Left renal pelvis (tissue), 4 donors: ENCODE data around the gene EIF4EBP2. TPM values are rescaled to one million over a fixed set of nuclear protein-coding genes. Genes with fewer than 3 reads are reported as not detected.
A peak's percentile ranks its signal among the peaks of the same experiment; 100 is the strongest.

Experiments used
- DNase-seq, 4 donors: peaks; one replicate each; pipeline ENCODE4 v3.0.0-alpha.2; 2013; ENCODE audit warnings: low read depth in 4 of 4, low spot score in 3 of 4
- polyA plus RNA-seq, 4 donors: library from polyadenylated mRNA; unstranded; fragments of 120-200 nt; gene quantifications; one replicate each; pipeline ENCODE4 v1.2.1, GENCODE V29; 2013; ENCODE audit not compliant: insufficient read length in 4 of 4

Gene EIF4EBP2
- polyA plus RNA-seq, 4 donors = 58.8 to 92.2 (median 79.5) TPM

GRCh38 chr10:70426823-70427222 is 22.9 kb downstream of the EIF4EBP2 start:
- no peak for DNase-seq

DNA sequence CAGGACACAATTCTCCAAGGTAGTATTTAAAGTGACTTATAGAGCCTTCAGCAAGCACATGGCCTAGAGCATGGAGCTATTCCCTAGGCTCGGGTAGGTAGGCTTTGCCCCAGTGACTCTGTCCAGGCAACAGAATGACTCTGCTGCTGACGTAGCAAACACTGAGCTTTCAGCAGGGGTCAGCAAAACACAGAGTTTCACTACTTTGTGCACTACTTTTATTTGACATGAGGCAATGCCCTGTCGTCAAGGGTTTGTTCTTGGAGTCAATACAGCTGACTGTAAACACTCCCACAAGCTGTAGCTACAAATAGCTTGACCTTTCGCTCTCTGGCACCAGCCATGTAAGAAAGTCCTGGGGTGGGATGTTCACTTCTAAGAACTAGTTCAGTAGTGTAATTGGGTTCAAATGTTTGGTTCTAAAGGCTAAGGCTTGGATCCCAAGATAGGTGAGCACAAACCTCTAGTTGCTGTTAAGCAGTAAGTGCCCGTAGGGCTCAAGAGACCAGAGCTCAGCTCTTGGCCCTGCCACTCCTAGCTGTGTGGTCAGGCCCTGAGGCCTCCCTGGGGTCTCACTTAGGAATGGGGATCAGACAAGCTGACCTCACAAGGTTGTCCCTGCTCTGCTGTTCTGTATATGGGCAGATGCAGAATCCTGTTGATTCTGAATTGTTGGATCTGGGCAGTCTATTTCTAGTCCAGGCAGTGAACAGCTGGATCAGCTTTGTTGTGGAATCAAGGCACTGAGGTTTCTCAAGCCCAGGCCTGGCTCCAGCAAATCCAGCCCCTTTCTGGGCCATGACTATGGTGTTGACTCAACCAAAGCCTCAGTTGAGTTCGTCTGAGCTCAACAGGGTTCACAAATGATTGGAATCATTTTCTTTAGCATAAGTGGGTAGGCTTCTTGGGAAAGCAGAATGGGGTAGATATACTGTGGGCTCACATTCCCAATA is 26.8 kb downstream of the EIF4EBP2 start:
- DNase-seq = peak; percentile 28 to 79 (median 46)

- no peak for DNase-seq
Observed at GRCh38 chr10:70432101-70432500, 28.2 kb downstream of the EIF4EBP2 start.

DNA sequence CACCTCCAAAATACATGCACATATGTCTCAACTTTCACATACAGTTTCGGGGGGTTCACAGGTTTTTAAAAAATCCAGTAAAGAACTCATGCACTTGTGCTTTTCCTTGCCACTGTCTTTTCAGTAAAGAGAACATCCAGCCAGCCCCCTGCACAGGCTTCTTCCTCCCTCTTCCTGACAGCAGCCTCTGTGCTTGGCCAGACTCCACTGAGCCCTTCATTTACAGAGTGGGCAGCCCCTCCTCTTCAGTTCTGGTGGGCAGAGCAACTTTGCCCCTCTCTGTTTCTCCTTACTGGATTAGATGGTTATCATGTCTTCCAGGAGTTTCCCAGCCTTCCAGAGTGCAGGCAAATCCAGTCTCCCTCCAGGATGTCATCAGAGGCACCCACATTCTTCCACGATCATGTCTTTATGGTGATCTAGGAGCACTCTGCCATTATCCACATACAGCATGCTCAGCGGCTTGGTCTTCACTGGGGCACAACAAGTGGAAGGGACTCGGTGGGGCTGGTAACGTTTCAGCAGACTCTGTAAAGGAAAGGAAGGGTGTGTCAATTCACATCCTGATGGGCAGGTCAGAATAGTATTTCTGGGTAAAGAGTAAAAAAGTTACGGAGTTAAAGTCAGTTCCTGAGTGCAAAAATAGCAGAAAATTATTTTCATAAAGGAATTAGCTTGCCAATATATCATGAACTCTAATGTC is 28.8 kb downstream of the EIF4EBP2 start:
- no peak for DNase-seq

- DNase-seq = no peak
Observed at GRCh38 chr10:70433581-70434280, 29.8 kb downstream of the EIF4EBP2 start.

- no peak for DNase-seq
Observed at GRCh38 chr10:70435241-70436085, 31.5 kb downstream of the EIF4EBP2 start.

DNA sequence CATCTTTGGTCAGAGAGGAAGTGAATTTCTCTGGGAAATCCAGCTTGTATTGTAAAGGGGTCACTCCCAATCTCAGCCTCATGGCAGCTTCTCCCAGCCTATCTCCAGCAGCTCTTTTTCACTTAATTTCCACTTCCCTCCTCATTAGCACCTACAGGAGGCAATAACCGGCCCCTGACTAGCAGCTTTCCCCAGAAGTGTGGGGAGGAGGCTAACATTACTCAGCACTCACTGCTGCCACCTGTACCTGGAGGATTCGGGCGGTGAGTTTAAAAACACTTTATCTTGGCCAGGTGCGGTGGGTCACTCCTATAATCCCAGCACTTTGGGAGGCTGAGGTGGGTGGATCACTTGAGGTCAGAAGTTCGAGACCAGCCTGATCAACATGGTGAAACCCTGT is 33.8 kb downstream of the EIF4EBP2 start:
- DNase-seq = no peak

- no peak for DNase-seq
Observed at GRCh38 chr10:70440296-70441160, 36.6 kb downstream of the EIF4EBP2 start.

DNA sequence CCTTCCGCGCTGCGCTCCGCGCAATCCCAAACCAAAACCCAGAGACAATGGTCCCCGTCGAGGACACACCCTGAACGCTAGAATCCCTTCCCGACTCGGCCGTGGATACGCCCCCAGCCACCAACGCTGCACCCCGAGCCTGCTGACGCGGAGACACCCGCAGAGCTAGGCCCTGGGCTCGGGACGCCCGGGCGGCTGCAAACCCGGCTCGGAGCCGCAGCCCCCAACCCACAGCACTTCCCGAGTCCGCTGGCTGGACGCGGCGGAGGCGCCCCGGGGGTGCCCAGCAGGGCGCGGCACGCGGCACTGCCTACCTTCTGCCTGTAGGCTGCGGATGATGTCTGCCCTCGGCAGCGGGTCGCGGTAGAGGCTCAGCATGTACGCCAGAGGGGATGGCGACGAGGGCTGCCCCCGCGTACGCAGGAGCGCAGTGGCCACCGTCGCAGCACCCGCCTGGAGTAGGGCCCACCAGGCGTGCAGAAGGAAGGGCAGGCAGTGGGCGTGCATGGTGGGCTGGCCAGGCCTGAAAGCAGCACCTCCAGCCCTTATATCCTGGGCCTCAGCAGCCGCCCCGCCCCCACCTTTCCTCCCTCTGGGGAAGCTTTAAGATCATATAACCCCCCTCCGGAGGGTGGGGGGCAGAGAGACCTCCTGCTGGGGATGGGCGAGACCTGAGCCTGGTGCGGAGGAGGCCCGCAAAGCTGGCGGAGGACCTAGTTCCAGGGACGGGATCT is 37.4 kb downstream of the EIF4EBP2 start, which contains the start of gene NODAL:
TSS of gene NODAL (minus strand) at position 521 of the 734 bp plus-strand sequence. CDS start at position 507, 14 bp downstream.
- DNase-seq = no peak

GRCh38 chr10:70441895-70442309 is 38.0 kb downstream of the EIF4EBP2 start:
- no peak for DNase-seq

- no peak for DNase-seq
Observed at GRCh38 chr10:70442332-70442988, 38.5 kb downstream of the EIF4EBP2 start.

- no peak for DNase-seq
Observed at GRCh38 chr10:70444744-70445143, 40.8 kb downstream of the EIF4EBP2 start.

- no peak for DNase-seq
Observed at GRCh38 chr10:70445718-70446657, 42.0 kb downstream of the EIF4EBP2 start.

- no peak for DNase-seq
Observed at GRCh38 chr10:70448236-70448635, 44.3 kb downstream of the EIF4EBP2 start.

DNA sequence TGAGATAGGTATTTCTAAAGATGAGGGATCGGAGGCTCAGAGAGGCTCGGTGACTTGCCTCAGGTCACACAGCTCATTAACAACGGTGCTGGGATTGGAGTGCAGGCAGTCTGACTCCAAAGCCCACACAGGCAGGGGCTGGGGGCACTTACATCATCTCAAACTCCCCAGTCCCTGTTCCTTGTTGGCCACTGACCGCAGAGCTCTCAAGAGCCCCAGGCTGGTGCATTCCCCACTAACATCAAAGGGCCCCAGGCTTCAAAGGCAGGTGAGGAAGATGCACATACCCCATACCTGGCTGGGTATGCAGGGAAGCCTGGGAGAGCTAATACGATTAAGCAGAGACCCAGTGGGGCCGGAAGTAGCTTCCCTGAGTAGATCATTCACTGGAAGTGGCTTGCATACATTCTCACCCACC is 51.3 kb downstream of the EIF4EBP2 start:
- no peak for DNase-seq

GRCh38 chr10:70456164-70456563 is 52.2 kb downstream of the EIF4EBP2 start:
- no peak for DNase-seq
